B cell (primary cell): ENCODE results near the gene DMXL2.

Experiments used
- CTCF ChIP-seq: fragments of 200-600 bp; IDR thresholded peaks from one replicate; pipeline ENCODE4 v1.8.0; 2022; ENCODE audit warnings: antibody characterized with exemption, mild to moderate bottlenecking
- EZH2 ChIP-seq: IDR thresholded peaks from 2 replicates; pipeline ENCODE4 v1.6.1; 2012; ENCODE audit warnings: borderline replicate concordance, low read depth, mild to moderate bottlenecking, moderate library complexity, low read length; ENCODE audit not compliant: insufficient read depth, poor library complexity, severe bottlenecking

GRCh38 chr15:51414256-51414860, 208.2 kb downstream of the DMXL2 start:
- TF ChIP-seq CTCF, result no peak
- no peak for TF ChIP-seq EZH2
